H1 (cell line): ENCODE measurements around the gene PIGC. TPM values are rescaled to one million over a fixed set of nuclear protein-coding genes. Genes with fewer than 3 reads are reported as not detected.

Source experiments
- ATF2 ChIP-seq: IDR thresholded peaks from 2 replicates; pipeline ENCODE4 v1.6.1; 2012; ENCODE audit warnings: low read length, inconsistent platforms
- BCL11A ChIP-seq, 2 experiments: IDR thresholded peaks; one replicate each; pipeline ENCODE4 v1.6.1; 2011; ENCODE audit warnings: low read depth in 2 of 2, low read length in 2 of 2, mild to moderate bottlenecking in 2 of 2
- CHD7 ChIP-seq: fragments of 300-600 bp; sonication (generic); IDR thresholded peaks from 2 replicates; pipeline ENCODE4 v1.7.1; 2012; ENCODE audit warnings: low read length, moderate library complexity, mild to moderate bottlenecking, inconsistent platforms; ENCODE audit not compliant: insufficient replicate concordance
- RFX5 ChIP-seq: IDR thresholded peaks from 2 replicates; pipeline ENCODE4 v1.6.1; 2011; ENCODE audit warnings: low read depth, low read length, improper control_type of control experiment, borderline replicate concordance
- RNF2 ChIP-seq: fragments of 200-900, 300-1000 bp; sonication (generic); IDR thresholded peaks from 2 replicates; pipeline ENCODE4 v1.7.1; 2016; ENCODE audit warnings: borderline replicate concordance, low read depth, mild to moderate bottlenecking, antibody characterized with exemption, low read length; ENCODE audit not compliant: poor library complexity, severe bottlenecking; ENCODE audit errors: missing control alignments
- SIRT6 ChIP-seq: IDR thresholded peaks from one replicate; pipeline ENCODE4 v1.7.1; 2012; ENCODE audit warnings: low read length, inconsistent platforms
- TAF1 ChIP-seq: IDR thresholded peaks from 2 replicates; pipeline ENCODE4 v1.6.1; 2011; ENCODE audit warnings: mild to moderate bottlenecking, low read depth, low read length
- TAF7 ChIP-seq: optimal IDR thresholded peaks from 2 replicates; pipeline ENCODE3; 2011; ENCODE audit warnings: low read depth, mild to moderate bottlenecking, inconsistent platforms, low read length, moderate library complexity, borderline replicate concordance
- TCF12 ChIP-seq: IDR thresholded peaks from 2 replicates; pipeline ENCODE4 v1.6.1; 2011; ENCODE audit warnings: low read depth, mild to moderate bottlenecking, low read length
- polyA plus RNA-seq, 7 experiments: library from polyadenylated mRNA; depleted of rRNA in 3 of 7; stranded (reverse) in 5 of 7; unstranded in 2 of 7; fragments of >200 nt in 5 of 7; fragments of 200-250 nt in 2 of 7; gene quantifications; 1 replicate in 5 of 7; 2 replicates in 1 of 7; 4 replicates in 1 of 7; pipeline versions ENCODE4 v1.2.1 to v1.2.3, GENCODE V29; 2011 to 2013; ENCODE audit warnings: missing spikeins in 2 of 7, mixed read lengths in 2 of 7
- total RNA-seq: library from RNA; stranded (reverse); fragmentation: NEBNext Ultra II Directional; extraction: Animal tissue kit (Norgen Biotek cat#: 25700); gene quantifications from 2 replicates; pipeline ENCODE4 v1.2.1, GENCODE V29; 2021

Gene PIGC
- total and polyA plus RNA-seq, 2 of the 8 experiments (the other 6 are each of a cell fraction or from before 2014, with no cell fraction given): 21.0 to 39.3 TPM

GRCh38 chr1:172452536-172453152 lies 8.8 kb upstream of the PIGC start (continued):
- TF ChIP-seq CHD7: no peak
- TF ChIP-seq TAF1: no peak
- no peak for TF ChIP-seq TAF7
- no peak for TF ChIP-seq ATF2
- TF ChIP-seq SIRT6: no peak
- no peak for TF ChIP-seq RNF2
- no peak for TF ChIP-seq BCL11A (IDR thresholded peaks at IDR 0.05; ENCODE audit: low read depth in 2 of 2, low read length in 2 of 2)
- no peak for TF ChIP-seq TCF12
- TF ChIP-seq RFX5: no peak
